ENCODE data around the gene RNF151.

DNA sequence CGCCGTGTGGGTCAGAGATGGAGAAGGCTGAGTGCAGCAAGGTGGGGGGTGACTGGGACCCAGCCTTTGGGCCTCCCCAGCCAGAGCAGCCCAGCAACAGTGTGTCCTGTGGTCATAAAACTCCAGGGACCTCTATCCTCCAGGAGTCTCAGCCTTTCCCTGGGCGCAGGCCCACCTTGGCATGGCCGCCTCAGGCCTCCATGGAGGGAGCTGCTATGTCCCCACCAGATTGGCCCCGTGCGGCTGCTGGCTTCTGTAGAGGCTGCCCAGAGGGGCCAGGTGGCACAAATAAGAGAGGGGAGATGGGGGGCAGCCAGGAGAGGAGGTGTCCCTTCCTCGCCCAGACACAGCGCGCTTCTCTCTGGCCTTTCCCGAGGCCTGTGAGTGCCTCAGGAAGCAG lies 20.5 kb downstream of the RNF151 start:
- TF ChIP-seq, protein P1, sequence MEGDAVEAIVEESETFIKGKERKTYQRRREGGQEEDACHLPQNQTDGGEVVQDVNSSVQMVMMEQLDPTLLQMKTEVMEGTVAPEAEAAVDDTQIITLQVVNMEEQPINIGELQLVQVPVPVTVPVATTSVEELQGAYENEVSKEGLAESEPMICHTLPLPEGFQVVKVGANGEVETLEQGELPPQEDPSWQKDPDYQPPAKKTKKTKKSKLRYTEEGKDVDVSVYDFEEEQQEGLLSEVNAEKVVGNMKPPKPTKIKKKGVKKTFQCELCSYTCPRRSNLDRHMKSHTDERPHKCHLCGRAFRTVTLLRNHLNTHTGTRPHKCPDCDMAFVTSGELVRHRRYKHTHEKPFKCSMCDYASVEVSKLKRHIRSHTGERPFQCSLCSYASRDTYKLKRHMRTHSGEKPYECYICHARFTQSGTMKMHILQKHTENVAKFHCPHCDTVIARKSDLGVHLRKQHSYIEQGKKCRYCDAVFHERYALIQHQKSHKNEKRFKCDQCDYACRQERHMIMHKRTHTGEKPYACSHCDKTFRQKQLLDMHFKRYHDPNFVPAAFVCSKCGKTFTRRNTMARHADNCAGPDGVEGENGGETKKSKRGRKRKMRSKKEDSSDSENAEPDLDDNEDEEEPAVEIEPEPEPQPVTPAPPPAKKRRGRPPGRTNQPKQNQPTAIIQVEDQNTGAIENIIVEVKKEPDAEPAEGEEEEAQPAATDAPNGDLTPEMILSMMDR (conservative IDR thresholded peaks at IDR 0.05): no peak
- TF ChIP-seq ZFX (IDR thresholded peaks at IDR 0.05): no peak
